ENCODE measurements around the gene SDK1.
"Not testable (repeated sequence)": the region's sequence is repeated elsewhere in the genome, so short reads cannot be mapped to it uniquely, and the experiment has no call there.

The SDK1 gene

DNA sequence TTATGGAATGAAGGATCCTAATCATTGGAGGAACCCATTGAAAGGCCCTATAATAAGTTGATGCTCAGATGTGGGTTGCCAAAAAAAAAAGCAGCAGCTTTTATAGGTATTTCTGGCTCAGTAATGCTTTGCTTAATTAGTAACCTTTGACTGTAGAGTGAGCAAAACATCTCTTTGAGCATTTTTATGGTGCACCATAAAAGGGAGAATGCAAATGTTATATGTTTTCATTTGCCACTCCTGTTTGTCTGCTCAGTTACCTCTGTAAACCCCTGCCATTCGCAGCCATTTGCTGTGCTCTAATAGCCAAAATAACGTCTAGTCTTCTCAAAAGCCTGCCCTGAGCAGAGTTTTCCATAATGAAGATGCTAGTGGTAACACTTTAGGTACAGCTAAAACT, 792.0 kb downstream of the SDK1 start:
- TF ChIP-seq, protein P1, sequence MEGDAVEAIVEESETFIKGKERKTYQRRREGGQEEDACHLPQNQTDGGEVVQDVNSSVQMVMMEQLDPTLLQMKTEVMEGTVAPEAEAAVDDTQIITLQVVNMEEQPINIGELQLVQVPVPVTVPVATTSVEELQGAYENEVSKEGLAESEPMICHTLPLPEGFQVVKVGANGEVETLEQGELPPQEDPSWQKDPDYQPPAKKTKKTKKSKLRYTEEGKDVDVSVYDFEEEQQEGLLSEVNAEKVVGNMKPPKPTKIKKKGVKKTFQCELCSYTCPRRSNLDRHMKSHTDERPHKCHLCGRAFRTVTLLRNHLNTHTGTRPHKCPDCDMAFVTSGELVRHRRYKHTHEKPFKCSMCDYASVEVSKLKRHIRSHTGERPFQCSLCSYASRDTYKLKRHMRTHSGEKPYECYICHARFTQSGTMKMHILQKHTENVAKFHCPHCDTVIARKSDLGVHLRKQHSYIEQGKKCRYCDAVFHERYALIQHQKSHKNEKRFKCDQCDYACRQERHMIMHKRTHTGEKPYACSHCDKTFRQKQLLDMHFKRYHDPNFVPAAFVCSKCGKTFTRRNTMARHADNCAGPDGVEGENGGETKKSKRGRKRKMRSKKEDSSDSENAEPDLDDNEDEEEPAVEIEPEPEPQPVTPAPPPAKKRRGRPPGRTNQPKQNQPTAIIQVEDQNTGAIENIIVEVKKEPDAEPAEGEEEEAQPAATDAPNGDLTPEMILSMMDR (conservative IDR thresholded peaks at IDR 0.05): no peak
- TF ChIP-seq ZFX (IDR thresholded peaks at IDR 0.05): no peak
- H3K27ac ChIP-seq: no peak overlapping the region

DNA sequence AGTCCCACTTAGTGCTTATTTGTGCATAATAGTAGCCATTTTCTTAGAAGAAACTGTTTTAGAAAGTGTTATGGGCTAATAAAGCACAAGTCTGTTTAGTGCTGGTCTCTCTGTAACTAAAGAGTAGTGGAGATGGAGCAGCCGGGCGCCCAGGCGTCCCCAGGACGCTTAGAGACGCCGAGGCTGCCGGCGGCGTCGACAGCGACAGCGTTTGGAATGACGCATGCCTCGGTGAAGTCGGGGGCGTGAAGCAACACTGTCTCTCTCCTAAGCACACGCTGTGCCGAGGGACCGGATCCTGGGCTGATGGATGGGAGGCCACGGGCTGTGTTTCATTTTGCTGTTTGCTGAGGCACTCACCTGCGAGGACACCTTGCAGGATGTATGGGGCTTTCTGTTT, 792.4 kb downstream of the SDK1 start:
- TF ChIP-seq ZFX (IDR thresholded peaks at IDR 0.05): no peak
- TF ChIP-seq, protein P1 (conservative IDR thresholded peaks at IDR 0.05): no peak
- no peak overlapping the region for H3K27ac ChIP-seq

DNA sequence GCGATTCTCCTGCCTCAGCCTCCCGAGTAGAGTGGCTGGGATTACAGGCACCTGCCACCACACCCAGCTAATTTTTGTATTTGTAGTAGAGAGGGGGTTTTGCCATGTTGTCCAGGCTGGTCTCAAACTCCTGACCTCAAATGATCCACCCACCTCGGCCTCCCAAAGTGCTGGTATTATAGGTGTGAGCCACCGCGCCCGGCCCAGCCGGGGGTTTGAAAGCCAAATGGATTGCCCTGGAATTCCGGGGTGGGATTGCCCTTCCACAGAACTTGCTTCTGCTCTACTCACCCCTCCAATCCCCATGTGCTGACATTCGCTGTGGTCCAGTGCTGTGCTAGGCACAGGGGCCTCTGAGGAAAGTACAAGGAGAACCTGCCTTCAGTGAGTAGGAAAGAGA, 793.1 kb downstream of the SDK1 start:
- not testable (repeated sequence) for H3K27ac ChIP-seq

DNA sequence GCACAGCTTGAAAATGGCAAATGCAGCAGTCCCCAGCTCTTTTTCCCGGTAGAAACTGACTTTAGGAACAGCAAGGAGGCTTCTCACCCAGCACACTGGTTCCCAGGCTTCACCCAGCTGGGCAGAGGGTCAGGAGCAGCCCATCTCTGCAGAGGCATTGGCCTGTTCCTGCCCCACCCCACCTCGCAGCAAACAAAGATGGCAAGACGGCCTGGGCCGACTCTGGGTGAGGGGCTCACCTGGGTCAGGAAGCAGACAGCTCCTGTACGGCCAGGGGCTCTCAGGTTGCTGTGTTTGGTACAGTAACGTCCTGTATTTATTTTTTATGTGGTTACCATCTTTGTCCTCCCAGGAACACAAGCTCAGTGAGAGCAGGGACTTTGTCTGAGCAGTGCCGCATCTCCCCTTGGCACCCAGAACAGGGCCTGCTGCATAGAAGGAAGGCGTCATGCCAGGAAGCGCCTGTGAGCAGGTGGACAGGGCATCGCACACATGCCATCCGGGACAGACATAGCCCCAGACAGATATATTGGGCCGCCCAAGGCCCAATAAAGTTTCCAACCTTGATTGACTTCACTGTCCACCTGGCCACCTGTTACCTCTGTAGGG, 796.1 kb downstream of the SDK1 start:
- H3K27ac ChIP-seq: no peak overlapping the region
- TF ChIP-seq, protein P1 (conservative IDR thresholded peaks at IDR 0.05): no peak

DNA sequence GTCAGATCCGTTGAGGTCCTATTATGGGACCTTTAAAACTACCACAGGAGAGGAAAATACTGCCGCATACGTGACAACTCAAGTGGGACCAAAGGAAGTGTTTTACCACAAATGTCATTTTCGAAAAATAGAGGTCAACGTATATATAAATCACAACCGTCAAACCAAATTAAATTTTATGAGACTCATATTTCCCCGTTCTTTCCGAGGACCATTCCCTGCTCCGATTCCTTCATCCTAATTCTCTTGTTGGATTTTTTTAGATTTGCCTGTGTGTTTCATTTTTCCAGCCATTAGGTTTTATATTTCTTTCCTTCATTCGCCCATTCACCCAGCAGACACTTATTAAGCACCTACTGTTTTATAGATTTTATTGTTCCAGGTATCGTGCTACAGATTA, 797.1 kb downstream of the SDK1 start:
- TF ChIP-seq, protein P1 (conservative IDR thresholded peaks at IDR 0.05): no peak
- TF ChIP-seq ZFX (IDR thresholded peaks at IDR 0.05): no peak
- H3K27ac ChIP-seq: no peak overlapping the region

DNA sequence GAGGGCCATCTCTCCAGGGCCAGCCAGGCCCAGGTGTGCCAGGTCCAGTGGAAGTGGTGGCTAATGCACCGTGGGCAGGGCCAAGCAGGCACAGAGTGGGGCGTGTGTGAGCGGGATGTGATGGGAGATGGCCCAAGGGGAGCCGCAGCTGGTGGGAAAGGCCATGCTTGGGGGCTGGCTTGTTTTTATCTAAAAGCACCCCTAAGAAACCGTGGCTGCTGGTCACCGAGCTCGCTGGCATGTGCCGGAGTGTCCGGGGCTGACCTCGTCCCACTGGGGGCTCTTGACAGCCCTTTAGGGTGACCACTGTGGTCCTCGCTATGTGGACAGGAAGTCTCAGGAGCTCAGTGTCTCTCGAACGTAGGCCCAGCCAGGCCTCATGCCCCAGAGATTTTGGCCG, 798.6 kb downstream of the SDK1 start:
- no peak for TF ChIP-seq ZFX (IDR thresholded peaks at IDR 0.05)
- TF ChIP-seq, protein P1 (conservative IDR thresholded peaks at IDR 0.05): no peak
- H3K27ac ChIP-seq: no peak overlapping the region

DNA sequence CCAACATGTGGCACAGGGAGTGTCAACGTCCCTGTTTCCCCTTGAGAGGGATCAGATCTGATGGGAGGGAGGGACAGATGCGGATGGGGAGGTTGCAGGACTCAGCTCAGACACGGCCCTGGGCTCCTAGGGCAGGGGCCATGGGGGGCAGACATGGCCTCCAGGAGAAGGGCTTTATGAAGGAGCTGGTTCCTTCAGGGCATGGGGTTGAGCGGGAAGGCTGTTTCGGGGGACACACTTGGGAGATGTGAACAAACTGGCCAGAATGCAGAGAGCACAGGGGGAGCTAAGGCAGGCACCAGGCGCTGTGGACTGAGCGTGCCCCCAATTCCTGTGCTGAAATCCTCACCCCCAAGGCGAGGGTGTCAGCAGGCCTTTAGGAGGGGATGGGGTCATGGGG, 799.1 kb downstream of the SDK1 start:
- H3K27ac ChIP-seq: no peak overlapping the region

DNA sequence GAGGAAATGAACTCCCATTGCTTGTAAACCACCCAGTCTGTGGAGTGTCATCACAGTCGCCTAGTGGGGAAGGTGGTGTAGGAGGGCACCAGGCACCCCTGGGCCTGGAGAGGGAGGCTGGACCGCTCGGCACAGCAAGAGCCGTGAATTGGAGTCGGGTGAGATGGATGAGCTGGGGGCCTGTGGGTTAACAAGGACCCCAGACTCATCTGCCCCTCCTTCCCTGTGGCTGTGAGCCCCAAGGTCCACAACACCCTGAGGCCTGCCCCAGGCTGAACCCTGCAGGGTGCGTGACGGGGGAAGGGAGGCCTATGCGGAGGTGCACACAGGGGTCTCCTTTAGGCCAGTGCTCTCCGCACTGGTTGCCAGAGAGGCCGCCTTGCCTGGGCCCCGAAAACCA, 799.6 kb downstream of the SDK1 start:
- no peak overlapping the region for H3K27ac ChIP-seq
- TF ChIP-seq ZFX (IDR thresholded peaks at IDR 0.05): no peak
- TF ChIP-seq, protein P1 (conservative IDR thresholded peaks at IDR 0.05): no peak

More for the DNA sequence above, 799.1 kb downstream of the SDK1 start:
- no peak for TF ChIP-seq ZFX (IDR thresholded peaks at IDR 0.05)
- TF ChIP-seq, protein P1 (conservative IDR thresholded peaks at IDR 0.05): no peak
